GM19328 (cell line): ENCODE measurements around the gene FANCI.
"Not testable (repeated sequence)": the region's sequence is repeated elsewhere in the genome, so short reads cannot be mapped to it uniquely, and the experiment has no call there.

Experiments
- ATAC-seq: cut with Tn5 transposase; IDR thresholded peaks from one replicate; pipeline ENCODE4 v1.9.1; 2021; ENCODE audit warnings: mild to moderate bottlenecking, moderate library complexity; ENCODE audit not compliant: unreplicated experiment

FANCI gene

GRCh38 chr15:89221543-89221942 is 22.2 kb upstream of the FANCI start, which contains the start of gene RLBP1:
TSS of gene RLBP1 (minus strand) at chr15:89221579. CDS start at chr15:89218975, 2,604 bp downstream.
- no peak for ATAC-seq

- ATAC-seq, result no peak
Observed at GRCh38 chr15:89225588-89225987, 18.2 kb upstream of the FANCI start.

- ATAC-seq, result no peak
Observed at GRCh38 chr15:89226359-89227221, 17.2 kb upstream of the FANCI start.

- ATAC-seq, result no peak
Observed at GRCh38 chr15:89227425-89227824, 16.4 kb upstream of the FANCI start.

GRCh38 chr15:89230277-89230676 is 13.5 kb upstream of the FANCI start:
- no peak for ATAC-seq

GRCh38 chr15:89231832-89232231 is 11.9 kb upstream of the FANCI start:
- ATAC-seq, result no peak

GRCh38 chr15:89239883-89240810 is 3.6 kb upstream of the FANCI start:
- ATAC-seq, result not testable (repeated sequence)

- ATAC-seq, result no peak
Observed at GRCh38 chr15:89243046-89243690, 611 bp upstream of the FANCI start.

- ATAC-seq, result no peak
Observed at GRCh38 chr15:89244574-89244903, 760 bp downstream of the FANCI start.

- no peak for ATAC-seq
Observed at GRCh38 chr15:89247446-89247845, 3.7 kb downstream of the FANCI start.

- ATAC-seq, result no peak
Observed at GRCh38 chr15:89248584-89248983, 4.8 kb downstream of the FANCI start.

- ATAC-seq, result not testable (repeated sequence)
Observed at GRCh38 chr15:89250142-89250541, 6.4 kb downstream of the FANCI start.

- ATAC-seq, result not testable (repeated sequence)
Observed at GRCh38 chr15:89277281-89277680, 33.5 kb downstream of the FANCI start.

- no peak for ATAC-seq
Observed at GRCh38 chr15:89278307-89278706, 34.5 kb downstream of the FANCI start.

- ATAC-seq, result no peak
Observed at GRCh38 chr15:89282631-89283030, 38.9 kb downstream of the FANCI start.

- ATAC-seq, result no peak
Observed at GRCh38 chr15:89283201-89283600, 39.4 kb downstream of the FANCI start.

- no peak for ATAC-seq
Observed at GRCh38 chr15:89291934-89292438, 48.2 kb downstream of the FANCI start.

- no peak for ATAC-seq
Observed at GRCh38 chr15:89293012-89293411, 49.2 kb downstream of the FANCI start.

GRCh38 chr15:89299896-89300295 is 56.1 kb downstream of the FANCI start:
- ATAC-seq, result no peak

GRCh38 chr15:89301304-89302089 is 57.7 kb downstream of the FANCI start:
- ATAC-seq, result no peak
